ENCODE results near the gene ATP13A2.

ATP13A2 gene

DNA sequence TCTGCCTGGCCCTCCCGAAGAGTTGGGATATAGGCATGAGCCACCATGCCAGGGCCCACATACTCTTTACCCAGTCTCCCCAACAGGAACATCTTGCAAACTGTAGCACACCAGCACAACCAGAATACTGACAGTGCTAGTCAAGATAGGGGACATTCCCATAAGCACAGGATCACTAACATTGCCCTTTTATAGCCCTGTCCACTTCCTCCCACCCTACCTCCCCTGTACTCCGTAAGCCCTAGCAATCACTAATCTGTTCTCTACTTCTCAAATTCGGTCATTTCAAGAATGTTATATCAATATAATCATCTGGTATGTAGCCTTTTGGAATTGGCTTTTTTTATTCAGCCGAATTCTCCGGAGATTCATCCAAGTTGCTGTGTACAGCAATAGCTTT, 36.2 kb upstream of the ATP13A2 start:
- DNase-seq (ENCODE audit: low read depth in 1 of 2, low spot score in 1 of 2): no peak
- TF ChIP-seq GABPA (IDR thresholded peaks at IDR 0.05; ENCODE audit: low read depth) (no peak), SPI1 (IDR thresholded peaks at IDR 0.05; ENCODE audit: borderline replicate concordance, low read depth) (no peak), REST (IDR thresholded peaks at IDR 0.05; ENCODE audit: insufficient replicate concordance, low read depth) (no peak)
- TF ChIP-seq, protein P1, sequence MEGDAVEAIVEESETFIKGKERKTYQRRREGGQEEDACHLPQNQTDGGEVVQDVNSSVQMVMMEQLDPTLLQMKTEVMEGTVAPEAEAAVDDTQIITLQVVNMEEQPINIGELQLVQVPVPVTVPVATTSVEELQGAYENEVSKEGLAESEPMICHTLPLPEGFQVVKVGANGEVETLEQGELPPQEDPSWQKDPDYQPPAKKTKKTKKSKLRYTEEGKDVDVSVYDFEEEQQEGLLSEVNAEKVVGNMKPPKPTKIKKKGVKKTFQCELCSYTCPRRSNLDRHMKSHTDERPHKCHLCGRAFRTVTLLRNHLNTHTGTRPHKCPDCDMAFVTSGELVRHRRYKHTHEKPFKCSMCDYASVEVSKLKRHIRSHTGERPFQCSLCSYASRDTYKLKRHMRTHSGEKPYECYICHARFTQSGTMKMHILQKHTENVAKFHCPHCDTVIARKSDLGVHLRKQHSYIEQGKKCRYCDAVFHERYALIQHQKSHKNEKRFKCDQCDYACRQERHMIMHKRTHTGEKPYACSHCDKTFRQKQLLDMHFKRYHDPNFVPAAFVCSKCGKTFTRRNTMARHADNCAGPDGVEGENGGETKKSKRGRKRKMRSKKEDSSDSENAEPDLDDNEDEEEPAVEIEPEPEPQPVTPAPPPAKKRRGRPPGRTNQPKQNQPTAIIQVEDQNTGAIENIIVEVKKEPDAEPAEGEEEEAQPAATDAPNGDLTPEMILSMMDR (IDR thresholded peaks at IDR 0.05; ENCODE audit: insufficient read depth, low read length): no peak
- no peak overlapping the region for H3K27ac ChIP-seq (replicated peaks)
- H3K27me3 ChIP-seq (ENCODE audit: insufficient read depth, poor library complexity, severe bottlenecking): no peaks in the 10 kb centered on the region
- no peak overlapping the region for H3K4me3 ChIP-seq (replicated peaks; ENCODE audit: insufficient read depth, low read length)

DNA sequence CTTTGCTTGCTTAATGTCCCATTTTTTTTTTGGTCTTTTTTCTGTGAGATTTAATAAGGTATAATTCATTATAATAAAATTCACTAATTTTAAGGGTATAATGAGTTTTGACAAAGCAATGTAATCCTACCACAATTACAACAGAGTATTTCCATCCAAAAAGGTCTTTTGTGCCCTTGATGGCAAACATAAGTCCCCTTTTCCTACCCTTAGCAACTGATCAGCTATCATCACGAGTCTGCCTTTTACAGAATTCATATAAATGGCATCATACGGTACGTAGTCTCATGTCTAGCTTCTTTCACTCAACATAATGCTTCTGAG, 34.6 kb upstream of the ATP13A2 start:
- no peak overlapping the region for H3K27ac ChIP-seq (replicated peaks)
- DNase-seq (ENCODE audit: low read depth in 1 of 2, low spot score in 1 of 2): no peak
- TF ChIP-seq, protein P1 (IDR thresholded peaks at IDR 0.05; ENCODE audit: insufficient read depth, low read length): no peak
- TF ChIP-seq SPI1 (IDR thresholded peaks at IDR 0.05; ENCODE audit: borderline replicate concordance, low read depth): no peak
- no peak for TF ChIP-seq GABPA (IDR thresholded peaks at IDR 0.05; ENCODE audit: low read depth)
- no peak for TF ChIP-seq REST (IDR thresholded peaks at IDR 0.05; ENCODE audit: insufficient replicate concordance, low read depth)
- no peak for TF ChIP-seq POLR2AphosphoS5 (IDR thresholded peaks at IDR 0.05; ENCODE audit: low read depth)

DNA sequence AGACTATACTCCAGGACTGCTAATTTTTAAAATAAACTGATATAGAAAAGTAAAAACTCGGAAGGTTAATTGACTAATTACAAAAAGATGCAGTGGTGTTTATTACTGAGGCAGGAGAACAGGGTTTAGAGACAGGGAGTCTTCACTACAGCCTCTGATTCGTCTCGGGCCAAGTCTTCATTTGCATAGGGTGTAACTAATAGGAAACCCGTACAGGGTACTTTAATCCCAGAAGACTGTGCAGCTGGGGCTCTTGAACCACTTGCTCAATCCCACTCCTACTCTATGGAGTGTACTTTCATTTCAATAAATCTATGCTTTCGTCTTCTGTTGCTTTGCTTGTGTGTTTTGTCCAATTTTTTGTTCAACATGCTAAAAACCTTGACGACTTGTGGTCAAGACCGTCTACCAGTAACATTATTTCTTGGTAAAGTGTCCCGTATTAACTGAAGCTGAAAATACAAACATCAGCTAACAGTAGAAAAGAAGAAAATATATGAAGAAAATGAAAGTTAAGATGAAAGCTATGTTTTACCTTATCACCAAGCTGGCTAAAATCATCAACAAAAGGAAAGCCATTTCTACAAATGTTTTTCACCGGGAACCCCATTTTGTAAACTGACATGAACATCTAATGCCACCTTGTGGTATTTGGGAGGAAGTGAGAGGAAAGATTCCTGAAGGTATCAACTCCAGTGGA, 34.1 kb upstream of the ATP13A2 start:
- TF ChIP-seq POLR2AphosphoS5 (IDR thresholded peaks at IDR 0.05; ENCODE audit: low read depth) (no peak), GABPA (IDR thresholded peaks at IDR 0.05; ENCODE audit: low read depth) (no peak), REST (IDR thresholded peaks at IDR 0.05; ENCODE audit: insufficient replicate concordance, low read depth) (no peak), SPI1 (IDR thresholded peaks at IDR 0.05; ENCODE audit: borderline replicate concordance, low read depth) (peak; percentile 48; the same call in 1 of the 2 replicates)
- TF ChIP-seq, protein P1 (IDR thresholded peaks at IDR 0.05; ENCODE audit: insufficient read depth, low read length): peak; percentile 50
- no peak overlapping the region for H3K27ac ChIP-seq (replicated peaks)
- peak in 1 of 2 experiments; percentile 21 for DNase-seq (ENCODE audit: low read depth in 1 of 2, low spot score in 1 of 2)
- no peaks in the 10 kb centered on the region for H3K27me3 ChIP-seq (ENCODE audit: insufficient read depth, poor library complexity, severe bottlenecking)
- no peak overlapping the region for H3K4me3 ChIP-seq (replicated peaks; ENCODE audit: insufficient read depth, low read length)

More for the DNA sequence above, 34.6 kb upstream of the ATP13A2 start:
- no peaks in the 10 kb centered on the region for H3K27me3 ChIP-seq (ENCODE audit: insufficient read depth, poor library complexity, severe bottlenecking)
- no peak overlapping the region for H3K4me3 ChIP-seq (replicated peaks; ENCODE audit: insufficient read depth, low read length)

Measured in HL-60 (cell line).